NCI-H1417 (cell line): ENCODE measurements around the gene SLC29A4.
A peak's percentile ranks its signal among the peaks of the same experiment; 100 is the strongest.
"Not testable (repeated sequence)": the region's sequence is repeated elsewhere in the genome, so short reads cannot be mapped to it uniquely, and the experiment has no call there.

Source experiments
- DNase-seq, 3 experiments: peaks; one replicate each; lab custom pipeline; 2025; lab: John Stamatoyannopoulos, UW

The SLC29A4 gene

DNA sequence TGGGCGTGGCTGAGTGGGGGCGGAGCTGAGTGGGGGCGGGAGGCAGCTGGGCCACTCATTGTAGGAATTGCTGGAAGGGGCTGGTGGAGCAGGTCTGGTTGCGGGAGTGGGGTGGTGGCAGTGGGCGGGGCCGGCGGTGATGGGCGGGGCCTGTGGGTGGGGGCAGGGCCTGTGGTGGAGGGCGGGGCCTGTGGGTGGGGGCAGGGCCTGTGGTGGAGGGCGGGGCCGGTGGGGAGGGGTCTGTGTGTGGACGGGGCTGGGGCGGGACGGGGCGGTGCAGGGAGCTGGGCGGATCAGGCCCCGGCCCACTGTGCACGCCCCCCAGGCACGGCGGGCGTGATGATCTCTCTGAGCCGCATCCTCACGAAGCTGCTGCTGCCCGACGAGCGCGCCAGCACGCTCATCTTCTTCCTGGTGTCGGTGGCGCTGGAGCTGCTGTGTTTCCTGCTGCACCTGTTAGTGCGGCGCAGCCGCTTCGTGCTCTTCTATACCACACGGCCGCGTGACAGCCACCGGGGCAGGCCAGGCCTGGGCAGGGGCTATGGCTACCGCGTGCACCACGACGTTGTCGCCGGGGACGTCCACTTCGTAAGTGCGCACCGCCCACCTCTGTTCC is 14.0 kb downstream of the SLC29A4 start:
- peak in 1 of 3 experiments; percentile 57 for DNase-seq

DNA sequence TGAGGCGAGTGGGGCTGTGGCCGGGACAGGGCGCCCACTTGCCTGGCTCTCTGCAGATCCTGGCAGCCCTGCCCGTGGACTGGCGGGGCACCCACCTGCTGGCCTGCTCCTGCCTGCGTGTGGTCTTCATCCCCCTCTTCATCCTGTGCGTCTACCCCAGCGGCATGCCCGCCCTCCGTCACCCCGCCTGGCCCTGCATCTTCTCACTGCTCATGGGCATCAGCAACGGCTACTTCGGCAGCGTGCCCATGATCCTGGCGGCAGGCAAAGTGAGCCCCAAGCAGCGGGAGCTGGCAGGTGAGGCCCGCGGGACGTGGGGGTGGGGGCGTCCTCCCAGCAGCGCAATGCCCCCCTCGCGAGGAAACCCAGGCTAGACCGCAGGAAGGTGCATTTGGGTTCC is 17.6 kb downstream of the SLC29A4 start:
- no peak for DNase-seq

DNA sequence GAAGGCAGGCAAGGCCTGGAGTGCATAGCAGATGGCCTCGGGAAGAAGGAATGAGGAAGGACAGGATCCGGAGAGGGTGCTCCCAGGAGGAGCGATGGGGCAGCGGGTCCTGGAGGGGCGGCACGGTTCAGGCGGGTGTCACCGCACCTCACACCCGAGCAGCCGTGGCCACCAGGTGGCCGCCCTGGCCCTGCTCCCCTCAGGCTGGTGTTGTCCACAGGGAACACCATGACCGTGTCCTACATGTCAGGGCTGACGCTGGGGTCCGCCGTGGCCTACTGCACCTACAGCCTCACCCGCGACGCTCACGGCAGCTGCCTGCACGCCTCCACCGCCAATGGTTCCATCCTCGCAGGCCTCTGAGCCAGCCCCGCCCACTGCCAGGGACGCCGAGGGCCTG is 19.8 kb downstream of the SLC29A4 start:
- DNase-seq = no peak

DNA sequence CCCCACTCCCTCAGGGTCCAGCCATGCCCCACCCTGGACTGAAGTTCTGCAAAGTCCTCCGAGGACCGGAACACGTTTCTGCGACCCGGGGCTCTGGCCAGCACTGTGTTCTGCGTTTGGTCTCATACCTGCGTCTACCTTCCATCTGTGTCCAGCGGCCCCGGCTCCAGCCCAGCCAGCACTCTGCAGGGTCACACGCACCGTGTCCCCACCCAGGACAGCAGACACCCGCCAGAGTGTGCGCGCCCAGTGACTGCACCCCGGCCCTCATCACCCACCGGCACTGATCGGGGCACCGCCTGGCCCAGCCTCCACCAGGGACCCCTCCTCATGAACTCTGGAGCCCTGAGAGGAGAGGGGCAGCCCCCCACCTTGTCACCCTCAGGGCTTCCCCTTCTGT is 20.3 kb downstream of the SLC29A4 start:
- DNase-seq = no peak

DNA sequence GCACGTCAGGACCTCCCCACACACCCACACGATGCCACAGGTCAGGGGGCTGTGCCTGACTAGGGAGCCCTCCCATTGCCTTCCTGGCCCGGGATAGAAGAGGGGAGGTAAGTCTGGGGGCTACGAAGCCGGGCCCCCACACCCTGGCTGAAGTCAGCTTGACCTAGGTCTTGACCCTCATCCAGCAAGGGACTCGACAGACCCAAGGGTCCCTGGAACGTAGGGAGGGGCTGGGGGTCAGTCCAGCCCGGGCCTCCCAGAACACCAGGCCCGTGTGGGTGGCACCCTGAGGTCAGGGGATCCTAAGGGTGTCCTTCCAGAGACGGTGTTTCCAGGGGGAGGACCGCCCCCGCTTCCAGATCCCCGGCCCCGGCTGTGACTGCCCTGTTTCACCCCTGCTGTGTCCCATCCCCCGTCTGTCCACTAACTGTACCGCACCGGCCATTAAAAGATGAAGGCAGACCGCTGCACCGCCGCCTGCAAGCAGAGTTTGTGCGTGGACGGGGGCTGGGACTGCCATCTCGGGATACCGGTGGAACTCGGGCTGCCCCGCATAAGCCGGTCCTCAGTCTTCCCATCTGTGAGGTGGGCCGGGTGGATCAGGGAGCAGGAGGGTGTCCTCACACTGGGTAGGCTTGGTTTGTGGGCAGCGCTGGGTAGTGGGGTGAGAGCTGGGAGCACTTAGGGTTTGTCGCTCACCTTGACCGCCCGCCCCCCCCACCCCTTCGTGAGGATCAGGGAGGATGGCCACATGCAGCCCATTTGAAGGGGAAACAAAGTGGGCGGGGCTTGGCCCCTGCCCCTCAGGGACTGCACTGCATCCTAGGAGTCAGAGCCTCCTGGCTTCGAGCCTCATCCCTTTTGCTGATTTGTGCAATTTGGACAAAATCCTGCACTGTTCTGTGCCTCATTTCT is 21.1 kb downstream of the SLC29A4 start:
- no peak for DNase-seq

DNA sequence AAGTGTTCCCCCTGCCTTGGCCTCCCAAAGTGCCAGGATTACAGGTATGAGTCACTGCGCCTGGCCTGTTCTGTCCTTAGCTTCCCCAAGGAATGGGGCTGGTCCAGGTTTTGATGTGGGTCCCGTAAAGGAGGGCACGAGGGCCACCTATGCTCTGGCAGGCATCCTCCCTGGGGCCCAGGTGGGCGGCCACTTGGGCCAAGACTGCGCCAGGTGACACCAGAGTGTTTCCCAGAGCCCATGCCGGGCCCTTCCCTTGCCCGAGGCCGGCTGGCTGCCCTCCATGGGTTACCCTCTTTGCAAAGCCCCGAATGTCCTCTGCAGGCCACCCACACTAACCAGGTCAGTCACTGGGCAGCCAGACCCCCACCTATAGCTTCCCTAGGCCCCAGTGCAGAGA is 22.3 kb downstream of the SLC29A4 start:
- DNase-seq = not testable (repeated sequence)

DNA sequence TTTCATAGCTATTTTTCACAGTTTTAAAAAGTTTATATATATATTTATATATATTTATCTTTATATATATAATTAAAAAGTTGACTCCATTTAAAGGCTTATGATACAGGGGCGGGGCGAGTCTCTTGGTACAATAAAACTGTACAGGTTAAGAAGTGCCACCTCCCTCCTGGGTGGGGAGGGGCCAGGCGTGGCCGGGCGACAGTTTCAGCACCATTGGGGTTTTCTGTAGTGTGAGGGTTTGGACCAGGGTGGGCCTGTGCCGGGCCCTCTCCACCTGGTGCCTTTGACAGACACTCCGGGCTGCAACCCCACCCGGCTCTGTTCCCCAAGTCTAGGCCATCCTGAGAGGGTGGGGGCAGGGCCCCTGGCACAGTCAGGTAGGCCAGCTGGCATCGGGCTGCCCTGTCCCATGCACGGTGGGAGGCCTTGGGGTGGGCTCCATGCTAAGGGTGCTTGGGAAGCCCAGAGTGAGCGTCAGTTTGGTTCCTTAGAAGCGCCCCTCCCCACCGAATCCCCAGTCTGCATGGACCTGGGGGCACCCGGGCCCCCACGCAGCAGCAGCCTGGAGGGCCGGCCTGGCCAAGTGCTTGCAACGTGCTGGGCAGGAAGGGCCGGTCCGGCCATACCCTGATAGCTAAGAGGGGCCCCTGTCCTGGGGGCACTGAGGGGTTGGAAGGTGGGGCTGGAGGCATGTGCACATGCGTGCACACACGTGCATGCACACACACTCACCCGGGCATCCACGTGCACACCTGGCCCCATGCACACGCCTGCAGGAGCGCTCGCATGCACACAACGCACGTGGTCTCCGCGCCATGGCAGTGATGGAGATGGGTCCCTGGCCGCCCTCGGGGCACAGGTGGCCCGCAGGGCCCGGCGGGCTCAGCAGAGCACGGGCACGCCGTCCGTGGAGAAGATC is 24.7 kb downstream of the SLC29A4 start:
- DNase-seq = not testable (repeated sequence)

DNA sequence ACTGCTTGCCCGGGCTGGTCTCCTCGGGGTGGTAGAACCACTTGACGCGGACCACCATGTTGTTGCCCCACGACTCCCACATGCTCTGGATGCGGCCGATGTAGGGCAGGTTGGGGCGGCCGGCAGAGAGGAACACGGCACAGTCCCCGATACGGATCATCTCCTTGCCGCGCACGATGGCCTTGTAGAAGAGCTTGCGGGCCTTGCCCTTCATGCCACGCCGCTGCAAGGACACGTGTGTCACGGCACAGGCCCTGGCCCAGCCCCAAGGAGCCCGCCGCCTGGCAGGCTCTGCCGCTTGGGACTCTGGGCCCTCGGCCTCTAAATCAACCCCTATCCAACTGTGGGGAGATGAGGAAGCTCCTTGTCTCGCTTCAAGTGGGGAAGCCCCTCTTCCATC is 26.4 kb downstream of the SLC29A4 start:
- no peak for DNase-seq

DNA sequence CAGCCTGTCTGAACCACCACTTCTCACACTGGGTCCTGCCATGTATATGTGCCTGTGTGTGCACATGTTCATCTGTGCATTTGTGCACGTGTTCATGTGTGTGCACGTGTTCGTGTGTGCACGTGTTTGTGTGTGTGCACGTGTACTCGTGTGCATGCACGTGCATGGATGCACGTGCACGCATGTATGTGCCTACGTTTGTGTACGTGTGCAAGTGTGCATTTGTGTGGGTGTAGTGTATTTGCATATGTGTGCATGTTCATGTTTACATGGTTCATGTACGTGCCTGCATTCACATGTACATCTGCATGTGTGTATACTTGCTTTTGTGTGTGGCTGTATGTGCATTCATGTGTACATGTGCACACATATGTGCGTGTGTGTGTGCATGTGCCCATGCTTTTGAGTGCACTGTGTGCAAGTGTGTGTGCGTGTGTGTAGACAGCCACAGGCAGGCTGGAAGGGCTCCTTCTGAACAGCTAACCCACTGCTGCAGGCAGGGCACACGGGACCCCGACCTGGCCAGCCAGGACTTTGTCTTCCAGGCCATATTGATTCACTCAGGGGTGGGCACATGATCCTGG is 28.2 kb downstream of the SLC29A4 start:
- DNase-seq = no peak

DNA sequence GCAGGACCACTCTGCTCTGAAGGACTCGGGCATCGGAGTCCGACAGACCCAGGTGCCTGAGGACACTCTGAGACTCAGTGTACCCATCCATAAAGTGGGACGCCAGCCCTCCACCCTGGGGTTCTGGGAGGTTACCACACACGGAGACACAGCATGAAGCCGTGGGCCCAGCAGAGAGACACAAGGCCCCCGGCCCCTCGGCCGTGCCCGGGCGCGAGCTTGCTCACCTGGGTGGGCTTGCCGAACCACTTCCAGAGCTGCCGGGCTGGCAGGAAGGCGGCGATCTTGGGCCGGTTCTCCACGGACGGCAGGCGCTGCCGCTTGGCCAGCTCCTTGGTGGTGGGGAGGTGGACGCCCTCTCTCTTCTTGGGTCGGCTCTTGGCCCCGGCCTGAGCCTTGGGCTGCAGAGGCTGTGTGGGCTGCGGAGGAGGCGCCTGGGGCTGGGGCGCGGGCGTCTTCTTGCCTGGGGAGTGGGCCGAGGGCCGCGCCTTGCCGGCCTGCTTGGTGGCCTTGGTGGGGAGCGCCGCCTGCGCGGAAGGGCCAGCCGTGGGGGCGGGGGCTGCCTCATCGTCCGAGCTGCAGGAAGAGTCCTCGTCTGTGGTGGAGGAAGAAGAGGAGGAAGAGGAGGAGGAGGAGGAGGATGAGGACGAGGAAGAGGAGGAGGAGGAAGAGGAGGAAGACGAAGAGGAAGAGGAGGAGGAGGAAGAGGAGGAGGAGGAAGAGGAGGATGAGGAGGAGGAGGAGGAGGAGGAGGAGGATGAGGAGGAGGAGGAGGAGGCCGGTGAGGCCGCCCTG is 29.7 kb downstream of the SLC29A4 start:
- not testable (repeated sequence) for DNase-seq

DNA sequence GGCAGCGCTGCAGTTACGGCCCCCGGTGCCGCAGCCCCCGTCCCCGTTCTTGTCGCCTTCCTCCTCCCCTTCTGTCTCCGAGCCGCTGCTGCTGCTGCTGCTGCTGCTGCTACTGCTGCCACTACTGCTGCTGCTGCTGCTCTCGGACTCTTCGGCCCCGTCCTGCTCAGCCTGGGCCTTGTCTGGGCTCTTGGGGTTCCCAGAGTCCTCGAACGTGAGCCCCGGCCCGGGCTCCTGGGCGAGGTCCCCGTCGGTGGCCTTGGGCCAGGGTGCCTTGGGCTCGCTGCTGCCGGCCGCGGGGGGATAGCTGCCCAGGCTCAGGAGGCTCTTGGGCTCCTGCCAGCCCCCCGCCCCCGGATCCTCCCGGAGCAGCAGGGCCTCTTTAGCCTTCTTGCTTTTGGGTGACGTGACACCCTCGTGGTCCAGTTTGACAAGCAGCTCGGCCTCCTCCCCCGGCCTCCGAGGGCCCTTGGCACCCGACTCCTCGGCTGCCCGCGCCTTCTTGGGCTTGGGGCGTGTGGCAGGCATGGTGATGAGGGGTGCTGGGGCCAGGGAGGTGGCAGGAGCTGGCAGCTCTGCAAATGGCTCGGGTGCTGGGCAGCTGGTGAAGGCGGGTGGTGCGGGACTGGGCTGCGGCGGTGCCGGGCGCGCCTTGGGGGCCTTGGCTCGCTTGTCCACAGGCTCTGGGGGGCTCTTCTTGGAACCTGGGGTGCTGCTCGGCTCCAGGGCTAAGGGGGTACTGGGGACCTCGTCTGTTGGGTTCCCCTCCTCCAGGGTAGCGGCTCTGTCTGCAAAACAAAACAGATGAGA is 30.5 kb downstream of the SLC29A4 start:
- not testable (repeated sequence) for DNase-seq

DNA sequence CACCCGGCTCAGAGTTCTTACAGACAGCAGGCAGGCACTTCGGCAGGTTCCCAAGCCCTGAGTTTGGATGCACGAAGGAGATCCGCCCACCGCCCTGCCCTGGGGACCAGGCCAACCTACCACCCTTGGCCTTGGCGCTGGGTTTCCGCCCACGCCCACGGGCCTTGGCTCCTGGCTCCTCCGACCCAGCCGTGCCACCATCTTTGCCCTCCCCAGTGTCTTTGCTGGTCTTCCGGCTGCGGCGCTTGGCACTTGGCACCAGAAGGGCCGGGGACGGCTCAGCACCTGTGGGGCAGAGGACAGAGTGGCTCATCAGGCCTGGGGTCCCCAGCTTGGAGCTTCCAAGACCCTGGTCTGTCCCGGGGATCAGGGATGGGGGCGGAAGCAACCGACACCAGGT is 32.1 kb downstream of the SLC29A4 start:
- no peak for DNase-seq

DNA sequence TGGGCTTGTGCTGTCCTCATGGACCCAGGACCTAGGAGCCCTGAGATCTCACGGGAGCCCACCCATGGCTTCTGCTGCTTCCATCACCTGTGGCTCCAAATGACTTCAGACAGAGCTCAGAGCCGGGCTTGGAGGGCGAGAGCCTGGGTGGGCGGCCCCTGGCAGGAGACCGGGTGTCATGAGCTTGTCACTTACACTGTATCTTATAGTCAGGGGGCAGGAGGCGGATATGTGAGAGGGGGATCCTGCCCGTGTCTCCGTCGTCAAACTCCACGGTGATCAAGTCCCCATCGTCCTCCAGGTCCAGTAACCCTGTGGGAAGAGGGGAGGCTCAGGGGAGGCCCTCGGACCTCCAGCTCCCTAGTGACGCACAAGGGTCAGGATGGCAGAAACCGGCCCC is 33.0 kb downstream of the SLC29A4 start:
- no peak for DNase-seq

DNA sequence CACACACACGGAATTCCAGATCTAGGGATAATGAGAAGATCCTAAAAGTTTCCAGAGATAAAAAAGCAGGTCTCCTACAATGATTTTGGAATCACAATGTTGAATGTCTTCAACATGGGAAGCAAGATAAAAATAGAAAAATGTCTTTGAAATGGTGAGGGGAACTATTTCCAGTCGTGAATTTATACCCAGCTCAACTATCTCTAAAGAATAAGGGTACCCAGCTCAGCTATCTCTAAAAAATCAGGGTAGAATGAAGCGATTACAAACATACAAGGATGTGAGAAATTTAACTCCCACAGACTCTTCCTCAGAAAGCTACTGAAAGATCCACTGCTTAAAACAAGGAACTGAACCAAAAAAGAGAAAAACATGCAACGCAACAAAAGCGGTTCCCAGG is 35.9 kb downstream of the SLC29A4 start:
- not testable (repeated sequence) for DNase-seq

DNA sequence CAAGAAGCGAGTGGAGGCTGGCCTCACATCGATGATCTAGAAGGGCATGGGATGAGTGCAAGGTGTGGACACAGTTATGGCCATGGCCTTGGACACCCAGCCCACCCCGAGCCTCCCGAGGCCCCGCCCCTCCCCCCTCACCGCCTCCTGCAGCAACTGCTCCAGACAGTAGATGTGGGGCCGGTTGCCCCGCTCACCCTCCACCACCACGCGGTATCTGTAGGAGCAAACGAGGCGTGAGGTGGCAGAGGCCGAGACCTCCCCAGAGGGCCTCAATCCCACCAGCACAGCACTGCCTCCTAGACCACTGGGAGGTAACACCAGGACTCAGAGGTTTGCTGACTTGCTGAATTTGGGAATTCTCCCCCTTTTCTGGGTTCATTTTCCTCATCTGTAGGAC is 37.6 kb downstream of the SLC29A4 start:
- no peak for DNase-seq

DNA sequence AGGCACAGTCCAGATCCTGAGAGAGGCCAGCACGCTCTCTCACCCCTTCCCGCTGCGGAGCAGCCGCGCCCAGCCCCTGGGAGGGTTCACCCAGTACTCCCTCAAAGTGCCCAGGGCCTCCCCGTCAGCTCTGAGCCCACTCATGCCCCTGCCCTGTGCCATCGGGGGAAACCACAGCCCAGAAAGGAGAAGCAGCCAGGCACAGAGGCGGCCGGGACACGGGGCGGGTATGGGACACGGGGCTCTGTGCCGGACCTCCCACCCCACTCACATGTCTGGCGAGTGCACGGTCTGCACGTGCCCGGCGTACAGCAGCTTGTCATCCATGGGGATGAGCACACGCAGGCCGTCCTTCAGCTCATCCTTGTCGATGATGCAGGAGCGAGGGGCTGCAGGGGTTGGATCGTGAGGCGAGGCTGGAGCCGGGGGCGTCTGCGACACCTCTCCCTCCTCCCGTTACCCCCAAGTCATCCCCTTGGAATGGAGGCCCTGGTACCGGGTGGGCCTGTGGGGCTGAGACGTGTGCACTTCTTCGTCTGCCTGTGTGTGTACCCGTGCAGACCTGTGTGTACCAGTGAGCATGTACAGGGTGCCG is 38.2 kb downstream of the SLC29A4 start:
- DNase-seq = no peak

DNA sequence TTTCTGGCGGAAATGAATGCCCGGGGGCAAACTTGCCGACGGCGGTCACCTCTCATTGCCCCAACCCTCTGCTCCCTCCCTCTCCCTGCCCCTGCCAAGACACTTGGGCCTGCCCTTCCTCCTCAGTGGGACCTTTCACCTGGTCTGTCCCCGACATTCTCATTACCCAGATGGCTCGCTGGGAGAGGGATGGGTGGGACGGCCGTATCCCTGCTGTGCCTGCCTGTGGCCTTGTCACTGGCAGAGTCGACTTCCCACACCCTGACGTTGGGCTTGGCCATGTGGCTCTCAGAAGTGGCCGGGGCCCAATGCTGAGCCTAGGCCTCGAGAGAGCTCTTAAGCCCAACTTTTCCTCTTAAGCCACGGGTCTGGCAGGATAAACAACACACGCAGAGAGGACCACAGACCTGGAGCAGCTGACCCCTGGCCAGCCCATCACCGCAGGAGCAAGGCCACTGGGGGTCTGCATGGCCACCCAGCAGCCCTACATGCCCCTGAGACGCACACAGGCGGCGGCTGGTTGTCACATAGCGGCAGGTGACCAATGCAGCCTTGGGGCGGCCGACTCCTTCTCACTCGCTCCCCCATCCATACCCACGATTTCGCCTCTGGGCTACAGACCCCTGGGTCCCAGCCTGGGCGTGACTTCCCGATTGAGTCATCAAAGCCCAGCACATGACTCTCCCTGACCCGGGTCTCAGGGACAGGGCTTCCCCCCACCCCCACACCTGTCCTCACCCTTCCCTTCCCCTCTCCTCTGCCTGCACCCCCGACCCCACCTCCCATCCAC is 40.1 kb downstream of the SLC29A4 start:
- DNase-seq = no peak

DNA sequence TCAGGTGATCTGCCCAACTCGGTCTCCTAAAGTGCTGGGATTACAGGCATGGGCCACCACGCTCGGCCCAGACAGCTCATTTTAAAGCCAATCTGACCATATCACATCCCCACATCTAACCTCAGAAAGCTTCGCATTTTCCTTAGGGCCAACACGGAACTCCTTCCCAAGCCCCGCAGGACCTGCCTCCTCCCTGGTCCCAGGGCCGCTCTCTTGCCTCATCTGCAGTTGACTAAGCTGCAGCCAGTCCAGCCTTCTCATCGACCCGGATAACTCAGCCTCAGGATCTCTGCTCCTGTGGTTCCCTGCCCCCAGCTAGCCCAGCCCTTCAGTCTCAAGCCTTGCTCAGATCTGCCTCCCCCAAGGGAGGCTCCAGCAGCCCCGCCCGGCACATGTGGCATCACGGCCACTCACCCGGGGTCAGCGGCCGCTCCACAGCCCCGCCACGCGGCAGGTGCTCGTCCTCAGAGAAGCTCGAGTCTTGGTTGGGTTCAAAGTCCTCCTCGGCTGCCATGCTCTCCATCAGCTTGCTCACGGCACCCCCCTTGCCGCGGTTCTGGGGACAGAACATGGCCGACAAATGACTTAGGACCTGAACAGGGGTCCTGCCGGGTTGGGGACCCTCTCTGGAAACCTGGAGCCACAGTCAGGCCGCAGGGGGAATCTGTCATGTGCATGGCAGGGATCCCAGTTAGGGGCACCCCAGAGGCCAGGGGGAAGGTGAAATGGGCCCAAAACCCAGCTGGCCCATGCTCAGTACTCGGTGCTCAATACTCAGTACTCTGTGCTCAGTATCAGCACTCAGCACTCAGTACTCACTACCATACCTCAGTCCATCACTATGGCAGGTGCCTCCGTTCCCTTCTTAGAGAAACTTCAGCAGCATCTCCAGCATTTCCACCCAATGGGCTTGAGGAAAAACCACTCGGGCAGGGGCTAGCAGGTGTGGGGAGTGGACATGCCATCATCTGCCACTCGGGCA is 41.3 kb downstream of the SLC29A4 start:
- not testable (repeated sequence) for DNase-seq
